Fibroblast of the conjunctiva (primary cell): ENCODE results near the gene GPR6.

ENCODE experiments used
- DNase-seq: peaks from one replicate; pipeline ENCODE4 v3.0.0-alpha.2; 2010; ENCODE audit warnings: low read depth

GPR6 gene

DNA sequence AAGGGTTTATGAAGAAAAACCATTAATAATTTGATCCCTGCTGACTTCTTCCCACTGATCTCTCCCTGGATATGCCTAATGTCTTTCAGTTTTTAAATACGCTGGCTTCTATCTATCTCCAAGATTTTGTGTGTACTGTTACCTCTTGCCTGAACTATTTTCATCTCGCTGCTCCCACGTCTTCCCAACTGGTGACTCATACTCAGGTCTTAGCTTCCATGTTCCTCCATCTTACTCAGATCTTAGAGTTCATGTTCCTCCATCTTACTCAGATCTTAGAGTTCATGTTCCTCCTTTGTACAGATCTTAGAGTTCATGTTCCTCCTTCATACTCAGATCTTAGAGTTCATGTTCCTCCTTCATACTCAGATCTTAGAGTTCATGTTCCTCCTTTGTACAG lies 21.6 kb downstream of the GPR6 start:
- DNase-seq = no peak

- DNase-seq = no peak
Observed at GRCh38 chr6:110002676-110003075, 24.6 kb downstream of the GPR6 start.

- no peak for DNase-seq
Observed at GRCh38 chr6:110013386-110013785, 35.3 kb downstream of the GPR6 start.

GRCh38 chr6:110015206-110015605 lies 37.1 kb downstream of the GPR6 start:
- no peak for DNase-seq

DNA sequence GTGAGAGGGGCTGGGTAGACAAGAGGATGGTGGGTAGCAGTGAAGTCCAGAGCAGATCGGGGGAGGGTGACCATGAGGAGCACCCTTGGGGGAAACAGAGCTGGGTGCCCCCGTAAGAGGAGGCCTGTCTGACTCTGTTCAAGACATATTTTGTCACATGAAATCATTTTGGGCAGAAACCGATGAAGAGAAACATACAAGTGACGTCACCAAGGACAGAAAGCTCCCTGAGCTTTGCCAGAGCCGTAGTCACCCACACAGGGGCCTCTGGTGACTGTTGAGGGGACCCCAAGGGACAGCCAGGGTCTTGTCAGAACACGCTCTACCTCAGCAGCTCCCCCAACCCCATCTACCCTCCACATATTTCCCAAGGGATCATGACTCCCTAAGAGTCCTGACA lies 39.2 kb downstream of the GPR6 start:
- no peak for DNase-seq

DNA sequence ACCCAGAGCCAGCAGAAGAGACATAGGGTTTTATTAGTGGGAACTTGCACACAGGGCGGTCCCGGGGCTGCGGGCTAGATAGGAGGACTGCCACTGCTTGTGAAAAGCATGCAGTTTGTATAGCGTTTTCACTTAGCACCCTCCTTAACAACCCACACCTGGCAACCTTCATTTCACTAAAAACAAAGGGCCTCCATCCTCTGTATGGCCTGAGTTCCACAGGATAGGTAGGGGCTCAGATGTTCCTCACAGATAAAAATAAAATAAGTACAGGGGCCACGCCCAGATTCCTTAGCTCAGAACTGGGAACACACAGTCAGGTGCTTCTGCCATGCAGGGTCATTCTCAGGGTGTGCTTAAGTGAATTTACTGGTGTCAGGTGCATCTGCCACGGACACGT lies 39.8 kb downstream of the GPR6 start:
- DNase-seq = no peak

- no peak for DNase-seq
Observed at GRCh38 chr6:110018486-110018885, 40.4 kb downstream of the GPR6 start.

DNA sequence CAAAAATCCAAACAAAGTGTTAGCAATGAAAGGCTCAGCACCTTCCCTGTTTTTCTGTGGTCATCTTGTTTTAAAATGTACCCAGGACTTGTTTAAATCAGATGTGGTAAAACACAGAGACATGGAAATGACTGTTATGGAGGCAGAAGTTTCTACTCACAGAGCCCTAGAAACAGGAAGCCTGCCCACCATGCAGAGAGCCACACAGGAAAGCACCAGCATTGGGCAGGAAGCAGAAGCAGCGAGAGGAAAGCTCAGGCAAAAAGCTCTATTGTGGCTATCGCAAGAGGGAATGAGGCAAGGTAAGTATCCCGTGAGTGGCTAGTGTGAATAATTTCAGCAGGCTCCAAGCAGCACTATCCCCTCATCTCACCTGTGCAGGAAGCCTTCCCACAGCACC lies 42.8 kb downstream of the GPR6 start:
- DNase-seq = no peak

GRCh38 chr6:110029144-110029543 lies 51.0 kb downstream of the GPR6 start:
- DNase-seq = no peak
